Stimulated activated CD8-positive, alpha-beta memory T cell treated with anti-CD3 and anti-CD28 coated beads, Interleukin-7, amount 100 ng/mL, for 48 hours (primary cell): Measurements from ENCODE around the gene MON1B.

Experiments
- DNase-seq, 2 donors: peaks; one replicate each; pipeline ENCODE4 v3.0.0-alpha.2; 2020; ENCODE audit warnings: low read depth in 1 of 2; ENCODE audit errors: extremely low read depth in 1 of 2

Gene MON1B

DNA sequence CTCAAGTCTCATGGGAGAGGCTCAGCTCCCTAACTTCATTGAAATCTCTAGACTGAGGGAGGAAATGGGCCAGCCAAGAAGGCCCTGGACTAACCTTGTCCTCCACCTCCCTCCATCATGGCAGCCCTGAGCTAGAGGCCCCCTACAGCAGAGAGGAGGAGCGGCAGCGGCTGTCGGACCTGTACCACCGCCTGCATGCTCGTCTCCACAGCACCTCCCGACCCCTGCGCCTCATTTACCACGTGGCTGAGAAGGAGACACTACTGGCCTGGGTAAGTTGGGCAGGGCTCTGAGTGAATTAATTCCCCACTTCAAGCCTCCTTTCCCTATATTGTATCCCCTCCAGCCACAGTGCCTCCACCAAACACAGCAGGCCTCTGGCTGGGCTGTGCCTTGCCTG lies 4.4 kb downstream of the MON1B start:
- DNase-seq = no peak

DNA sequence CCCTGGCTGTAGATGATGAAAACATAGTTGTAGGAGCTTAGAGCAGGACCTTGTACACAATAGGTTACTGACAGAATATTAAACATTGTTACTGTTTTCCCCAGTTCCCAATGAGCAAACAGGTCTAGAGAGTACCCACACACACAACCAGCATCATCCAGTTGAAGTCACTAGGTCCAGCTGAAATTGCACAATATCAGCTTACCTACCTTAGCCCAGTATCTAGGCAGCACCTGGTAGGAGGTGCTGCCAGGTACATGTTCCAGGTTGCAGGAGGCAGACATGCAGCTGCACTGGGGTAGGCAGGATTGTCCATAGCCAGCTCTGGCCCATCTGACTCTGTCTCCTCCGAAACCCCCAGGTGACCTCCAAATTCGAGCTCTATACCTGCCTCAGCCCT lies 6.8 kb downstream of the MON1B start:
- DNase-seq = no peak

DNA sequence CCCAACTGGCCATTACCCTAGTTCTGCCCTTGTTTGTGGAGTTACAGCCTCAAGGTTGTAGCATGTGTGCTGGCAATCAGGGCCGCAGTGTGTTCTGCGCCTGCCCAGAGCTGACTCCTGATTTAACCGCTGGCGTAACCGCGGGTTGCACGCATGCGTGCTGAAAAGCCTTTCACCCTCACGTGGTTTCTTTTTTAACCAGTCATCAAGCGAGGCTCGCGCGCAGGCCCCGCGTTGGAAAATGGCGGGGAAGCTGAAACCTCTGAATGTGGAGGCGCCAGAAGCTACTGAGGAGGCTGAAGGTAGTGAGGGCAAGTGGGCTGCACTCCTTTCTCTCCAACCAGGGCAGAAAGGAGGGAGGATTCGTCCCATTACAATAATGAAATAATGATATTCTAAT lies 8.2 kb downstream of the MON1B start, which contains the start of gene SYCE1L:
SYCE1L (plus strand) TSS at position 198 of the 400 bp plus-strand sequence; CDS start at position 242, 44 bp downstream.
- no peak for DNase-seq

- DNase-seq = no peak
Measured at GRCh38 chr16:77206533-77206932, 15.5 kb downstream of the MON1B start.

DNA sequence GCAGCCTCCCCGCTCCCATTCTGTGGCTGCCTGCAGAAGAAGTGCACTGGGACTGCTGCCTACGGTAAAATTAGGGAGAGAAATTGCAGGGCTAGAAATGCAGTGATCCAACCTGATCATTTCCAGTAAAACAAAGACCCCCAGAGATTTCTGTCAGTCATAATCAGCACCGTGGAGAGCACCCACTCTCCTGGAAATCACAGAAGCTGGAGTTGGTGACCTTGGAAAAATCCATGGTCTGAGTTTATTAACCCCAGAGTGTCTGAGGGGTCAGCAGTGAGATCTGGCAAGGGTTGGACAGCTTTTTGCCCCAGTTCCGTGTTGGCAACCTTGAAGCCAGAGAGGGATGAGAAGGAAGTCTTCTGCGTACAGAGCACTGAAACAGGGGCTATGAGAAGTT lies 16.0 kb downstream of the MON1B start:
- no peak for DNase-seq

DNA sequence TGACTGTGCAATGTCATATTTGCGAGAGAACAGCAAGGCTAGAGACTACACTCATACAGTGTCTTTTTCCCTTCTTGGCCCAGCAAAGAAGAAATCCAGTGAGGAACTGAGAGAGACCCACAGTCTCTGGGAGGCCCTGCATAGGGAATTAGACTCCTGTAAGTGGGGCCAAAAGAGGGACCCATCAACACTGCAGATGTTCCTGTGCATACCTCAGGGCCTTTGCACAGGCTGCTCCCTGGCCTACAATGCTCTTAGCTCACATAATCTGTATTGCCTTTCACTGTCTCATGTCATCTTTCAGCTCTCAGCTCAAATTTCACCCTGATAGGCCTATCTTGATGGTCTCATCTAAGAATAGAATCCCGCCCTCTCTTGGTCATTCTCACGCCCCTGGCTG lies 17.4 kb downstream of the MON1B start:
- DNase-seq = no peak

GRCh38 chr16:77211880-77212740 lies 21.1 kb downstream of the MON1B start:
- DNase-seq = peak; percentile 56 to 59

GRCh38 chr16:77212741-77213541 lies 22.0 kb downstream of the MON1B start:
- DNase-seq = peak in 1 of 2 donors; percentile 53

- no peak for DNase-seq
Measured at GRCh38 chr16:77213542-77214106, 22.6 kb downstream of the MON1B start.

DNA sequence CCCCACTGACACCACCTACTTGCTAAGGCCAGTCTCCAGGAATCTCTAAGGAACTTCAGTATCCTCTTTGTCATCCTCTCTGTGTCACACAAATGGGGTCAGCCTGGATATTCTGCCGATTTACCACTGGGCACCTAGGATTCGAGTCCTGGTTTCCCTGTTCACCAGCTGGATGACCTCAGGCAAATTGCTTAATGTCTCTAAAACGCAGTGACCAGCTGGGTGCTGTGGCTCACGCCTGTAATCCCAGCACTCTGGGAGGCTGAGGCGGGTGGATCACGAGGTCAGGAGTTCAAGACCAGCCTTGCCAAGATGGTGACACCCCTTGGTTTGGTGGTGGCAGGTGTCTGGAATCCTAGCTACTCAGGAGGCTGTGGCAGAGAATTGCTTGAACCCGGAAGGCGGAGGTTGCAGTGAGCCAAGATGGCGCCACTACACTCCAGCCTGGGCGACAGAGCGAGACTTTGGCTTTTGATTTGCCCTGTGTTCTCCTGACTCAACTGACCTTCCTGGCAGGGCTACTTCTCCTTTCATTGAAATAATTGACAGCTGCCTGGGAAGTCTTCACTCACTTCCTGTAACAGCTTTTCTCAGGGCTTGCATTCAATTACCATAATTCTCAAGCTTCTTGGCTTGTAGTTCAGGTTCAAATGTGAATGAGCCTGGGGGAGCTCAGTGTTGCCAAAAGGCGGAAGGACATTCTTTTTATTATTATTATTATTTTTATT lies 23.6 kb downstream of the MON1B start:
- DNase-seq = no peak

DNA sequence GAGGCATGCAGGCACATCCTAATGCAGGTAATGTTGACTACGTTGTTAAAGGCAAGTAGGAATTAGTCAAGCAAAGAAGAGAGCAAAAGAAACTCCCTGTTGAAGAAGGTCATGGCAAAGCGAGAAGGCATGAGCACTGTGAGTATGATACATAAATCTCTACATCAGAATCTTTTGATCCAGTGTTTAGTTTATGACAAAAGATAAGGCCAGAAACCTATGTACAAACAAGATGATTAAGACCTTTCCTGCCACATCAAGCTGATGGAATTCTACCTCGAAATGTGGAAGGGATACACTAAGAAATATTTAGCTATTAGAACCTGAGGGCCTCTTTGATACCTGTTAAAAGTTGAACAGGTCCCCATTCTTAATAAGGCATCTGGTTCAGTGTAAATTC lies 28.4 kb downstream of the MON1B start:
- DNase-seq = no peak

DNA sequence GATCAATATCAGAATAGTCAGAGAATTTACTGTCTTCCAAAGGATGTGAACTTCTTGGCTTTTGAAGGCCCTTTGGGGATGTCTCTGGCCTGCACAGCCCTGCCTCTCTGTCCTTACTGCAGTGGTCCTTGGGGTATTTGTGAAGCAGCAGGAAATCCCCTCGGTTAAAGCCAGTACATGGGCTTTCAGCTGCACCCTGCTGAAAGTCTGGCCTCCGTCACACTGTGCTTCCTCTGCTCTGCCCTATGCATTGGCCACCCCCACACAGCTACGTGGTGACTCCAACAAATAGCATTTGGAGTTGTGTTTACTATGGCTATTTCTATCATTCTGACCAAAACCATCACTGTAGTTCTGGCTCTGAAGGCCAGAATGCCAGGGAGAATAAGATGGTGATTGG lies 29.4 kb downstream of the MON1B start:
- no peak for DNase-seq

DNA sequence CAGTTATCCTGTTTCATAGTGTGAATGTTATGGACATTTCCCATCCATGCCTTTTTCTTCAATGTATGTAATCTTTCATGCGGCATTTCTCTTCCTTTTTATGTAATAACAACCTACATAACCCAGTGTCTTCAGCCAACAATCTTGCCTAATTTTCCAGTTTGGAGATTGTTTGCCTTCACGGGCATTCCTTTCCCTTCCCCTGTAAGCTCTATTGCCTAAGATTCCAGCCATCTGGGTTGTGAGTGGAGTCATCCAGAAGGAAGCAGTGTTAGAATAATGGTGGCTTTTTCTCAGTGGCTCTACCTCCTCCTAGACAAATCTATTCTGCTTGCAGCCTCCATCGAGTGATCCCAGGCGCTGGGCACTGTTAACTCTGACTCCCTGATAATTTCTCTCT lies 30.5 kb downstream of the MON1B start:
- no peak for DNase-seq

DNA sequence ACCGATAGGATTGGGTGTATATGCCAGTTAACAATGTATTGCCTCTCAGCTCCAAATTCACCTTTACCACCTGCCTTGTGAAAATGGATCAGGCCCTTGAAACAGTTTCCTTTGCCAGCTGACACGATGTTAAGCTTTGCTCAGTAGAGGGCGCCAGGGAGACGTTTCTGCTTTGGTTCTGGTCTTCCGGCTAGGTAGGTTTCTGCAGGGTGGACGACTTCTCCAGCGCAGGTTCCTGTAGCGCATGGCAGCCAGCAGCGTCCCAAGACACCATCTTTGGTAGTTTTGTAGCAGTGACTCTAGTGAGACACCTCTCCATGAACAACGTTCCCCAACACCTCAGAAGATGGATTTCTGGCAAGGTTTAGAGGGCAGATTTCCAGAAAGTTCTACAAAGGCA lies 32.2 kb downstream of the MON1B start:
- no peak for DNase-seq

DNA sequence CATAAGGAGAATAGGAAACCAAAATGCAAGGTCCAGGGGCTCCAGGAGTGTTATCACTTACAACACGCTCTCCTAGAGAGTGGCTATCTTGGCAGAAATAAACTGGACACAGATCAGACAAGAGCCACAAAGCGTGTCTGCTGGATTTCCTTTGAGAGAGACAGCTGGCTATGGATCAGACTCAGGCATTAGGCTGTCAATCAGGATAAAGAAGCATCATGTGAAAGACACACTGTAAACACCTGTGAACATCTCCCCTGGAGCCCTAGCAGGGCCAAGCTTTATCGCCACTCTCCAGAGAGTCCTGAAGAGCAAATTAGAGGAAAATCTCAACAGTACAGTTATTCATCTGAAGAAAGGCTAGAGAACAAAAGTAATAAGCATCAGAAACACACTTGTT lies 34.2 kb downstream of the MON1B start:
- no peak for DNase-seq

- DNase-seq = no peak
Measured at GRCh38 chr16:77227745-77228144, 36.8 kb downstream of the MON1B start.

- DNase-seq = no peak
Measured at GRCh38 chr16:77231047-77231446, 40.1 kb downstream of the MON1B start.

DNA sequence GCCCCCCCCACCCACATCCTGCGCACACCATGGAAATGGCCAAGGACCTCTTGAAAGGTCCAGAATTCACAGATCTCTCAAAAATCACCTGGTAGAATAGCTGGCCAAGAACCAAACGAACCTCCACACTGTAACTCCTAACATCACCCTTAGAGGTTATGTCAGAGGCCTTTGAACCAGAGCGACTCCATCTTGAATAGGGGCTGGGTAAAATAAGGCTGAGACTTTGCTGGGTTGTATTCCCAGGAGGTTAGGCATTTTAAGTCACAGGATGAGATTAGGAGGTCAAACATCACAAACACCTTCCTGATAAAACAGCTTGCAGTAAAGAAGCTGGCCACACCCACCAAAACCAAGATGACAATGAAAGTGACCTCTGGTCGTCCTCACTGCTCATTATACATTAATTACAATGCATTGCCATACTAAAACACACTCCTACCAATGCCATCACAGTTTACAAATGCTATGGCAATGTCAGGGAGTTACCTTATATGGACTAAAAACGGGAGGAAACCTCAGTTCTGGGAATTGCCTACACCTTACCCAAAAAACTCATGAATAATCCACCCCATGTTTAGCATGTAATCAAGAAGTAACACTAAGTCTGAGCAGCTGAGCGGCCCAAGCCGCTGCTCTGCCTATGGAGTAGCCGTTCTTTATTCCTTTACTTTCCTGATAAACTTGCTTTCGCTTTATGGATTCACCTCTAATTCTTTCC lies 43.0 kb downstream of the MON1B start:
- DNase-seq = no peak

- DNase-seq = no peak
Measured at GRCh38 chr16:77234611-77235010, 43.6 kb downstream of the MON1B start.

- peak; percentile 60 to 72 for DNase-seq
Measured at GRCh38 chr16:77236063-77236511, 45.1 kb downstream of the MON1B start.
